Cerebellar cortex (tissue), 1 donor: ENCODE results near the gene IL26.

Source experiments
- DNase-seq: peaks from one replicate; pipeline ENCODE4 v3.0.0-alpha.2; 2015; ENCODE audit warnings: low spot score

IL26 gene

GRCh38 chr12:68154779-68155178, 70.8 kb downstream of the IL26 start:
- no peak for DNase-seq
